Keratinocyte (primary cell): ENCODE data around the gene ARRDC1. TPM values are rescaled to one million over a fixed set of nuclear protein-coding genes. Genes with fewer than 3 reads are reported as not detected.

Source experiments
- DNase-seq: peaks from one replicate; pipeline ENCODE4 v3.0.0-alpha.2; 2011; ENCODE audit warnings: low read depth, missing footprints, low spot score
- FAIRE-seq: peaks from 2 replicates; lab custom pipeline; 2011; peaks lifted over from hg19 to GRCh38; lab: Jason Lieb, UNC
- H2AFZ ChIP-seq: 2 replicates; pipeline ENCODE4 v1.6.0; 2012; ENCODE audit warnings: low read length, control low read depth, inconsistent platforms; ENCODE audit not compliant: control insufficient read depth
- H3K27ac ChIP-seq: 2 replicates; pipeline ENCODE4 v1.5.1; 2011; ENCODE audit warnings: low read length; ENCODE audit not compliant: control insufficient read depth, insufficient read depth
- H3K27me3 ChIP-seq: 3 replicates; pipeline ENCODE4 v1.6.0; 2011; ENCODE audit warnings: low read length; ENCODE audit not compliant: control insufficient read depth, insufficient read depth; ENCODE audit errors: extremely low read depth
- H3K36me3 ChIP-seq, 2 experiments: 2 replicates in 1 of 2; 3 replicates in 1 of 2; pipeline ENCODE4 v1.5.1; 2011; ENCODE audit warnings: low read length in 2 of 2, mild to moderate bottlenecking in 1 of 2; ENCODE audit not compliant: control insufficient read depth in 2 of 2, insufficient read depth in 2 of 2; ENCODE audit errors: extremely low read depth in 1 of 2
- H3K4me1 ChIP-seq: 3 replicates; pipeline ENCODE4 v1.5.1; 2011; ENCODE audit warnings: low read length; ENCODE audit not compliant: control insufficient read depth, insufficient read depth; ENCODE audit errors: extremely low read depth
- H3K4me2 ChIP-seq: 3 replicates; pipeline ENCODE4 v1.6.0; 2011; ENCODE audit warnings: low read depth, low read length; ENCODE audit not compliant: control insufficient read depth, insufficient read depth; ENCODE audit errors: extremely low read depth
- H3K4me3 ChIP-seq, 3 experiments: fragments of 200-600 bp in 1 of 3; sonication (generic) in 1 of 3; 2 replicates in 2 of 3; 3 replicates in 1 of 3; pipeline ENCODE4 v1.5.1; 2011 to 2016; ENCODE audit warnings: low read length in 3 of 3, mild to moderate bottlenecking in 3 of 3, control low read depth in 2 of 3, inconsistent platforms in 1 of 3, low read depth in 1 of 3, mixed read lengths in 1 of 3, mixed run types in 1 of 3, moderate library complexity in 1 of 3; ENCODE audit not compliant: control insufficient read depth in 2 of 3, insufficient read depth in 2 of 3; ENCODE audit errors: extremely low read depth in 1 of 3
- H3K79me2 ChIP-seq: 2 replicates; pipeline ENCODE4 v1.6.0; 2012; ENCODE audit warnings: low read length; ENCODE audit not compliant: control insufficient read depth, insufficient read depth
- H3K9ac ChIP-seq: 3 replicates; pipeline ENCODE4 v1.6.0; 2011; ENCODE audit warnings: low read length; ENCODE audit not compliant: control insufficient read depth, insufficient read depth; ENCODE audit errors: extremely low read depth
- H3K9me1 ChIP-seq: 3 replicates; pipeline ENCODE4 v1.6.0; 2011; ENCODE audit warnings: low read length; ENCODE audit not compliant: control insufficient read depth, insufficient read depth; ENCODE audit errors: extremely low read depth
- H3K9me3 ChIP-seq: 2 replicates; pipeline ENCODE4 v1.5.1; 2012; ENCODE audit warnings: low read depth, low read length; ENCODE audit not compliant: control insufficient read depth
- H4K20me1 ChIP-seq: 3 replicates; pipeline ENCODE4 v1.6.0; 2011; ENCODE audit warnings: low read length; ENCODE audit not compliant: control insufficient read depth, insufficient read depth; ENCODE audit errors: extremely low read depth
- EZH2 ChIP-seq: IDR thresholded peaks from one replicate; pipeline ENCODE4 v1.6.1; 2012; ENCODE audit warnings: inconsistent platforms, mild to moderate bottlenecking, low read length, moderate library complexity
- dilution Hi-C: fragments of 300-500 bp; cut with MboI; formaldehyde crosslinking; loops from one replicate; pipeline ENCODE4 v1.7.0; 2020; ENCODE audit warnings: low sequenced_read_pairs; ENCODE audit not compliant: extremely low pct_ligation_motif_present
- polyA plus RNA-seq, 5 experiments: library from polyadenylated mRNA; depleted of rRNA in 3 of 5; stranded (reverse) in 3 of 5; stranded (forward) in 1 of 5; unstranded in 1 of 5; fragments of >200 nt; gene quantifications; 1 replicate in 1 of 5; 2 replicates in 3 of 5; 3 replicates in 1 of 5; pipeline versions ENCODE4 v1.2.1 to v1.2.3, GENCODE V29; 2011 to 2012; ENCODE audit warnings: missing spikeins in 2 of 5, low read depth in 1 of 5, low replicate concordance in 1 of 5
- TF ChIP-seq, protein P1 (sequence below), 3 experiments: IDR thresholded peaks in 1 of 3; conservative IDR thresholded peaks in 1 of 3; optimal IDR thresholded peaks in 1 of 3; 2 replicates in 2 of 3; 3 replicates in 1 of 3; pipeline versions ENCODE3 to v1.5.1; 2011; ENCODE audit warnings: low read length in 3 of 3, mild to moderate bottlenecking in 3 of 3, moderate library complexity in 2 of 3, control low read depth in 1 of 3, inconsistent platforms in 1 of 3; ENCODE audit not compliant: insufficient read depth in 2 of 3; ENCODE audit errors: extremely low read depth in 1 of 3

Gene ARRDC1
- polyA plus RNA-seq, 1 donor (not counting 4 experiments of a cell fraction or from before 2014, with no cell fraction given), result 94.7 TPM

DNA sequence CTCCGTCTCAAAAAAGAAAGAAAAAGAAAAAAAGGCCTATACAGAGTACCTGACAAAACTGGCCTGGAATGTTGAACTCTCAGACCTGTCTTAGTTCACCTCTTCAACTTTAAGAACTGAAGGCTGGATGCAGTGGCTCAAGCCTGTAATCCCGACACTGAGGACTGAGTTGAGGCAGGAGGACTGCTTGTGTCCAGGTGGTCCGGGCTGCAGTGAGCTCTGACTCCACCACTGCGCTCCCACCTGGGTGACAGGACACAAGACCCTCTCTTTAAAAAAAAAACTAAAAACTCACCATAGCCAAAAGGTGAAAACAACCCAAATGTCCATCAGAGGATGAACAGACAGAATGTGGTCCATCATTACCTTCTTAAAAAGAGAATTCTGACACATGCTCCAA lies 47.4 kb upstream of the ARRDC1 start:
- no peak for FAIRE-seq
- Histone ChIP-seq H2AFZ (no peak overlapping the region), H3K4me1 (no peaks in the 10 kb centered on the region), H3K9ac (no peak overlapping the region), H3K27me3 (no peaks in the 10 kb centered on the region), H3K4me2 (no peak overlapping the region), H3K9me1 (peaks cover 6% of the 10 kb centered on the region), H3K27ac (no peak overlapping the region), H3K9me3 (no peaks in the 10 kb centered on the region), H3K79me2 (peaks cover 6% of the 10 kb centered on the region), H3K4me3 (no peak overlapping the region), H3K36me3 (peaks cover 22 to 32% of the 10 kb centered on the region in 2 experiments), H4K20me1 (peaks cover 2% of the 10 kb centered on the region)
- dilution Hi-C loops, result no loop called here
- DNase-seq, result no peak
- TF ChIP-seq, protein P1, sequence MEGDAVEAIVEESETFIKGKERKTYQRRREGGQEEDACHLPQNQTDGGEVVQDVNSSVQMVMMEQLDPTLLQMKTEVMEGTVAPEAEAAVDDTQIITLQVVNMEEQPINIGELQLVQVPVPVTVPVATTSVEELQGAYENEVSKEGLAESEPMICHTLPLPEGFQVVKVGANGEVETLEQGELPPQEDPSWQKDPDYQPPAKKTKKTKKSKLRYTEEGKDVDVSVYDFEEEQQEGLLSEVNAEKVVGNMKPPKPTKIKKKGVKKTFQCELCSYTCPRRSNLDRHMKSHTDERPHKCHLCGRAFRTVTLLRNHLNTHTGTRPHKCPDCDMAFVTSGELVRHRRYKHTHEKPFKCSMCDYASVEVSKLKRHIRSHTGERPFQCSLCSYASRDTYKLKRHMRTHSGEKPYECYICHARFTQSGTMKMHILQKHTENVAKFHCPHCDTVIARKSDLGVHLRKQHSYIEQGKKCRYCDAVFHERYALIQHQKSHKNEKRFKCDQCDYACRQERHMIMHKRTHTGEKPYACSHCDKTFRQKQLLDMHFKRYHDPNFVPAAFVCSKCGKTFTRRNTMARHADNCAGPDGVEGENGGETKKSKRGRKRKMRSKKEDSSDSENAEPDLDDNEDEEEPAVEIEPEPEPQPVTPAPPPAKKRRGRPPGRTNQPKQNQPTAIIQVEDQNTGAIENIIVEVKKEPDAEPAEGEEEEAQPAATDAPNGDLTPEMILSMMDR (optimal IDR thresholded peaks at IDR 0.05 in 1 of 3, IDR thresholded peaks at IDR 0.05 in 1 of 3, conservative IDR thresholded peaks at IDR 0.05 in 1 of 3; ENCODE audit: extremely low read depth in 1 of 3, insufficient read depth in 2 of 3, low read length in 3 of 3), result no peak
- TF ChIP-seq EZH2, result no peak

GRCh38 chr9:137564134-137564533 lies 41.4 kb upstream of the ARRDC1 start:
- peaks cover 25 to 26% of the 10 kb centered on the region in 2 experiments for H3K36me3 ChIP-seq
- no peaks in the 10 kb centered on the region for H4K20me1 ChIP-seq
- no peak for TF ChIP-seq EZH2
- TF ChIP-seq, protein P1 (optimal IDR thresholded peaks at IDR 0.05 in 1 of 3, IDR thresholded peaks at IDR 0.05 in 1 of 3, conservative IDR thresholded peaks at IDR 0.05 in 1 of 3; ENCODE audit: extremely low read depth in 1 of 3, insufficient read depth in 2 of 3, low read length in 3 of 3), result no peak
- H3K4me3 ChIP-seq, result no peak overlapping the region
- no peaks in the 10 kb centered on the region for H3K4me1 ChIP-seq
- FAIRE-seq (no peak), DNase-seq (no peak)
- dilution Hi-C loops, result no loop called here
- H3K27ac ChIP-seq, result no peak overlapping the region
- no peak overlapping the region for H2AFZ ChIP-seq
- H3K9ac ChIP-seq, result no peak overlapping the region
- no peaks in the 10 kb centered on the region for H3K9me1 ChIP-seq
- H3K9me3 ChIP-seq, result no peaks in the 10 kb centered on the region
- no peaks in the 10 kb centered on the region for H3K27me3 ChIP-seq
- H3K79me2 ChIP-seq, result peaks cover 2% of the 10 kb centered on the region
- H3K4me2 ChIP-seq, result no peak overlapping the region
